HEK293 (cell line): ENCODE data around the gene ZNF775.

Experiments
- CTCF ChIP-seq: fragments of 450-650 bp; formaldehyde crosslinking; IDR thresholded peaks from 2 replicates; pipeline ENCODE4 v1.5.1; 2016; ENCODE audit warnings: missing biosample characterization, missing genetic modification characterization
- ZFP3 ChIP-seq: fragments of 450-650 bp; formaldehyde crosslinking; IDR thresholded peaks from 2 replicates; pipeline ENCODE4 v1.5.1; 2016; ENCODE audit warnings: low read depth, missing biosample characterization, missing genetic modification characterization
- ZNF311 ChIP-seq: fragments of 450-650 bp; formaldehyde crosslinking; IDR thresholded peaks from 2 replicates; pipeline ENCODE4 v1.5.1; 2017; ENCODE audit warnings: missing biosample characterization, missing genetic modification characterization, borderline replicate concordance
- ZNF350 ChIP-seq: fragments of 450-650 bp; formaldehyde crosslinking; IDR thresholded peaks from 2 replicates; pipeline ENCODE4 v1.5.0; 2017; ENCODE audit warnings: missing biosample characterization, mild to moderate bottlenecking, missing genetic modification characterization
- ZNF37A ChIP-seq: fragments of 450-650 bp; IDR thresholded peaks from 2 replicates; pipeline ENCODE4 v1.5.1; 2018; ENCODE audit warnings: missing biosample characterization, missing genetic modification characterization
- ZNF707 ChIP-seq: fragments of 450-650 bp; formaldehyde crosslinking; IDR thresholded peaks from 2 replicates; pipeline ENCODE4 v1.5.1; 2016; ENCODE audit warnings: missing biosample characterization, missing genetic modification characterization

- TF ChIP-seq CTCF (tag by site-specific recombination), result no peak
- no peak for TF ChIP-seq ZNF707 (tag by site-specific recombination)
- no peak for TF ChIP-seq ZFP3 (tag by site-specific recombination)
- no peak for TF ChIP-seq ZNF350 (tag by site-specific recombination)
- TF ChIP-seq ZNF37A (tag by site-specific recombination), result no peak
- no peak for TF ChIP-seq ZNF311 (tag by site-specific recombination)
These were observed 3.7 kb downstream of the ZNF775 start for GRCh38 chr7:150382844-150383225.
